GM06990 (cell line): Measurements from ENCODE around the gene PKD1L1.

ENCODE experiments used
- DNase-seq: peaks from one replicate; pipeline ENCODE4 v3.0.0-alpha.2; 2011; ENCODE audit not compliant: insufficient read length; ENCODE audit errors: extremely low read depth
- H3K27me3 ChIP-seq: replicated peaks from 2 replicates; pipeline ENCODE4 v1.6.0; 2011; ENCODE audit warnings: low read length; ENCODE audit not compliant: control insufficient read depth, insufficient read depth
- H3K36me3 ChIP-seq: 2 replicates; pipeline ENCODE4 v1.5.1; 2011; ENCODE audit warnings: low read length; ENCODE audit not compliant: control insufficient read depth, insufficient read depth
- H3K4me3 ChIP-seq: replicated peaks from 2 replicates; pipeline ENCODE4 v1.5.1; 2011; ENCODE audit warnings: low read depth, mild to moderate bottlenecking, control low read depth, low read length
- CTCF ChIP-seq: IDR thresholded peaks from 2 replicates; pipeline ENCODE4 v1.5.1; 2011; ENCODE audit warnings: low read length, control low read depth, mild to moderate bottlenecking, inconsistent platforms; ENCODE audit not compliant: insufficient read depth, poor library complexity, severe bottlenecking

PKD1L1 gene

DNA sequence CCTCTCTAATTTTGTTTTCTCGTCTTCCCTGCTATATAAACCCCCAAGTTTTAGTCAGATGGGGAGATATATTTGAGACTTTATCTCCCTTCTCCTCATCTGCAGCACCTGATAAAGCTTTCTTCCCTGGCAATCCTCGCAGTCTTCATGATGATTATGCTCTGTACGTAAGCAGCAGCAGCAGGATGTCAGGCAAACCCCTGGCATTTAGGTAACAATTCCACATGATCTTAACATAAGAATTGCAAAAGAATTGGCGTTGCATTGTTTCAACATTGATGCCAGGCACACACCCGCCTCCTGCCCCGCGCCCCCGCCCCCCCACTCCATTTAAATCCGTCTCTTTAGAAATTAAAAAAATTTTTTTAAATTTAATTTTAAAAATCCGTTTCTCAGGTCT lies 6.1 kb downstream of the PKD1L1 start:
- TF ChIP-seq CTCF = no peak
- H3K27me3 ChIP-seq = no peaks in the 10 kb centered on the region
- no peak overlapping the region for H3K4me3 ChIP-seq
- no peak for DNase-seq
- no peaks in the 10 kb centered on the region for H3K36me3 ChIP-seq

DNA sequence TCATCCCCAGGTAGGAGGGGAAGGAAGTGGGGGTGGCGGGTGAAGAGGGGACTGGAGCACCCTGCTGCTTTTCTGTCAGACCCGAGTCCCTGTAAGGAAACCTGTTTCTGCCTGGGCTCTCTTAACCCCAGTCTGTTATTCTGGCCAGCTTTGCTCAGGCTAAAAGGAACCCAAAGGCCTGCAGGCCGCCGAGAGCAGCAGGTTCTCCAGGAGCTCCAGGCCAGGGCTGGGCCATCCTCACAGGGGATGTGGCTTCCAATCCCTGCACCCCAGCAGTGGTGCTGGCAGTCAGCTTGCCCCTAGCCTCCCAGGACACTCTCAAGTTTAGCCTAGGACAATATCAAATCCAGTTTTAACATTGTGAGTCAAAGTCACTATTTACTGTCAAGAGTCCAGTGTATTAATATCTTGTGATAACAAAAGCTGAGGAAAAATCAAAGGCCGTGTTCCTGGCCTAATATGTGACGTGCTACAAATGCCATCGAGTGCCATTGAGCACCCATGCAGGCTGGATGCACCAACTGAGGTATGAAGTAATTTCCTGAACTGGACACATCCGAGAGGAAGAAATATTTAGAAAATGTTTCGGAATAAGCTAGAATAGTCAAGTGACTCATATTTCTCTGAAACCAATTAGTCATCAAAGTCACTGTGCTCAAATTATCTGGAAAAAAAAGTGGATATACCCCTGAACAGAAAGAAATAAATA lies 7.0 kb downstream of the PKD1L1 start:
- H3K4me3 ChIP-seq = no peak overlapping the region
- DNase-seq = no peak

GRCh38 chr7:47940088-47941013 lies 7.9 kb downstream of the PKD1L1 start:
- no peak for DNase-seq
- Histone ChIP-seq H3K36me3 (no peaks in the 10 kb centered on the region), H3K27me3 (no peaks in the 10 kb centered on the region), H3K4me3 (no peak overlapping the region)
- no peak for TF ChIP-seq CTCF

More for the DNA sequence above, 7.0 kb downstream of the PKD1L1 start:
- Histone ChIP-seq H3K36me3 (no peaks in the 10 kb centered on the region), H3K27me3 (no peaks in the 10 kb centered on the region)
- no peak for TF ChIP-seq CTCF

DNA sequence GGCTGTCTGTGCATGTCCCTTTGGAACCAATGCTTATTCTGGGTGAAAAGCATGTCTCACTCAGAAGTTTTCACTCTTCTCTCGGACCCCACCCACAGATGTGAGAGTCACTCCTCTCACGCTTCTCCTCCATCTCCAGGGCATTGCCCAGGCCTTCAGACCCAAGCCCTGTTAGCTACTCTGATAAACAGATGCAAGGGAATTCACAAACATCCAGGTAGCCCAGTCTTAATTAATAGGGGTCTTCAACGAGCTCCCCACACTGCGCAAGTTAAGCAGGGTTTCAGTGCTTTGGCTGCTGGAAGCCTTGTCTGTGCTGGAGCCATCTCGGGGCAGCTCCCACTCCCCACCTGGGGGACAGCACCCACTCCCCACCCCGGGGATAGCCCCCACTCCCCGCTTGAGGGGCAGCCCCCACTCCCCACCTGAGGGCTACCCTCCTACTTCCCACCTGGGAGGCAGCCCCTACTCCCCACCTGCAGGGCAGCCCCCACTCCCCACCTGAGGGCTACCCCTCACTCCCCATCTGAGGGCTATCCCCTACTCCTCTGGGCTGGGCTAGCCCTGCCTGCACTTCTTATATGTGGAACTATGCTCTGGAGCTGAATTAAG lies 8.7 kb downstream of the PKD1L1 start:
- H3K27me3 ChIP-seq = no peaks in the 10 kb centered on the region
- H3K36me3 ChIP-seq = no peaks in the 10 kb centered on the region
- no peak for DNase-seq
- TF ChIP-seq CTCF = no peak
- no peak overlapping the region for H3K4me3 ChIP-seq

GRCh38 chr7:47938574-47939165 lies 9.6 kb downstream of the PKD1L1 start:
- H3K27me3 ChIP-seq = no peaks in the 10 kb centered on the region

More at GRCh38 chr7:47938574-47939165, 9.6 kb downstream of the PKD1L1 start:
- peak; percentile 26 for DNase-seq
- TF ChIP-seq CTCF = peak; percentile 26
- no peak overlapping the region for H3K4me3 ChIP-seq
- H3K36me3 ChIP-seq = no peaks in the 10 kb centered on the region
